Measurements from ENCODE around the gene ZMYM2. TPM values are rescaled to one million over a fixed set of nuclear protein-coding genes. Genes with fewer than 3 reads are reported as not detected.

The ZMYM2 gene
- total RNA-seq, 1 experiment from 2014 or later = 159 TPM

DNA sequence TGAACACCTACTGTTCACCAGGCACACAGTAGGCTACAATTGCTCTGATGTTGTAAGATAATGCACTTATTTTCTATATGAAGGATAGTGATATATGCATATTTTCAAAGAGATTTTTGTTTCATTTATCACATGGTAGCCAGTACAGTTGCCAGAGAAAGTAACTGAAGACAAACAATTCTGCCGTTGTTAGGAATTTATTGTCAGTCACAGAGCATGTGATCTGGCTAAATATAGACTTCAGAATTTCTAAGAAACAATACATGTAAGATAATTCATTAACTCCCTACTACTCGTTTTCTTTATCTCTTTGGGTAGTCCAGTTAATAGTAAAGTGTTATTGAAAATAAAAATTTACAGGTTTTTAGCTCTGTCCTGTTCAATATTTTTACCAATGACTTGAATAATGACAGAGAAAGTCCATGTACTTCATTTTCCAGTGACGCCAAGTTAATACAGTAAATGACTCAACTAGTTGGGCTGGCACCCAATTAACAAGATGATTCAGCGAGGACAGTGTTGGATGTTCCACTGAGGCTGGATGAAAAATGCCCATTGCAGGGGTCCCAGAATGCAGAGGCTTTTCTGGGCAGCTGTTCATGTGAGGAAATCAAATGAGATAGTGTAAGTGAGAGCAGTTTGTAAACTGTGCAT is 166.7 kb downstream of the ZMYM2 start:
- no peaks in the 10 kb centered on the region for H3K9me3 Mint-ChIP-seq
- no peak overlapping the region for H3K27ac Mint-ChIP-seq
- ATAC-seq (no peak), DNase-seq (ENCODE audit: low spot score) (no peak)
- CTCF ChIA-PET = interaction anchor here (1.5 kb wide), 1 partner anchor 9 kb away, joined by 3 read pairs; no protein-coding TSS in a partner anchor
- H3K4me1 Mint-ChIP-seq = peaks cover 14% of the 10 kb centered on the region
- no peaks in the 10 kb centered on the region for H3K36me3 Mint-ChIP-seq
- POLR2A ChIA-PET = no interaction called here
- H3K27me3 Mint-ChIP-seq (ENCODE audit: low read depth) = peaks cover 8% of the 10 kb centered on the region; the same call in 1 of the 2 replicates
- H3K4me3 Mint-ChIP-seq = no peak overlapping the region
- TF ChIP-seq PRDM15 (CRISPR knock-in tag; IDR thresholded peaks at IDR 0.05) (no peak), ZNF416 (CRISPR knock-in tag; IDR thresholded peaks at IDR 0.05) (no peak), TEAD1 (CRISPR knock-in tag; IDR thresholded peaks at IDR 0.05) (no peak), ZNF317 (CRISPR knock-in tag; IDR thresholded peaks at IDR 0.05; ENCODE audit: borderline replicate concordance, low read depth) (no peak), FOXP1 (CRISPR knock-in tag; IDR thresholded peaks at IDR 0.05; ENCODE audit: borderline replicate concordance) (no peak), TCF7 (CRISPR knock-in tag; IDR thresholded peaks at IDR 0.05; ENCODE audit: low read depth) (no peak), PREB (CRISPR knock-in tag; IDR thresholded peaks at IDR 0.05; ENCODE audit: borderline replicate concordance) (no peak), ETV6 (CRISPR knock-in tag; IDR thresholded peaks at IDR 0.05) (no peak), ELF4 (CRISPR knock-in tag; IDR thresholded peaks at IDR 0.05; ENCODE audit: low read depth) (no peak), ERG (CRISPR knock-in tag; IDR thresholded peaks at IDR 0.05) (no peak), ZNF263 (CRISPR knock-in tag; IDR thresholded peaks at IDR 0.05; ENCODE audit: low read depth) (no peak), PRRX2 (CRISPR knock-in tag; IDR thresholded peaks at IDR 0.05) (no peak), SOX15 (CRISPR knock-in tag; IDR thresholded peaks at IDR 0.05) (no peak), ZNF219 (CRISPR knock-in tag; IDR thresholded peaks at IDR 0.05; ENCODE audit: borderline replicate concordance) (no peak), TP53 (CRISPR knock-in tag; IDR thresholded peaks at IDR 0.05) (no peak), ATF3 (CRISPR knock-in tag; conservative IDR thresholded peaks at IDR 0.05) (no peak)
- TF ChIP-seq, protein P1, sequence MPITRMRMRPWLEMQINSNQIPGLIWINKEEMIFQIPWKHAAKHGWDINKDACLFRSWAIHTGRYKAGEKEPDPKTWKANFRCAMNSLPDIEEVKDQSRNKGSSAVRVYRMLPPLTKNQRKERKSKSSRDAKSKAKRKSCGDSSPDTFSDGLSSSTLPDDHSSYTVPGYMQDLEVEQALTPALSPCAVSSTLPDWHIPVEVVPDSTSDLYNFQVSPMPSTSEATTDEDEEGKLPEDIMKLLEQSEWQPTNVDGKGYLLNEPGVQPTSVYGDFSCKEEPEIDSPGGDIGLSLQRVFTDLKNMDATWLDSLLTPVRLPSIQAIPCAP (CRISPR knock-in tag; IDR thresholded peaks at IDR 0.05) = no peak
- TF ChIP-seq, protein P2, sequence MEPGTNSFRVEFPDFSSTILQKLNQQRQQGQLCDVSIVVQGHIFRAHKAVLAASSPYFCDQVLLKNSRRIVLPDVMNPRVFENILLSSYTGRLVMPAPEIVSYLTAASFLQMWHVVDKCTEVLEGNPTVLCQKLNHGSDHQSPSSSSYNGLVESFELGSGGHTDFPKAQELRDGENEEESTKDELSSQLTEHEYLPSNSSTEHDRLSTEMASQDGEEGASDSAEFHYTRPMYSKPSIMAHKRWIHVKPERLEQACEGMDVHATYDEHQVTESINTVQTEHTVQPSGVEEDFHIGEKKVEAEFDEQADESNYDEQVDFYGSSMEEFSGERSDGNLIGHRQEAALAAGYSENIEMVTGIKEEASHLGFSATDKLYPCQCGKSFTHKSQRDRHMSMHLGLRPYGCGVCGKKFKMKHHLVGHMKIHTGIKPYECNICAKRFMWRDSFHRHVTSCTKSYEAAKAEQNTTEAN (CRISPR knock-in tag; IDR thresholded peaks at IDR 0.05) = no peak
- TF ChIP-seq, protein P3, sequence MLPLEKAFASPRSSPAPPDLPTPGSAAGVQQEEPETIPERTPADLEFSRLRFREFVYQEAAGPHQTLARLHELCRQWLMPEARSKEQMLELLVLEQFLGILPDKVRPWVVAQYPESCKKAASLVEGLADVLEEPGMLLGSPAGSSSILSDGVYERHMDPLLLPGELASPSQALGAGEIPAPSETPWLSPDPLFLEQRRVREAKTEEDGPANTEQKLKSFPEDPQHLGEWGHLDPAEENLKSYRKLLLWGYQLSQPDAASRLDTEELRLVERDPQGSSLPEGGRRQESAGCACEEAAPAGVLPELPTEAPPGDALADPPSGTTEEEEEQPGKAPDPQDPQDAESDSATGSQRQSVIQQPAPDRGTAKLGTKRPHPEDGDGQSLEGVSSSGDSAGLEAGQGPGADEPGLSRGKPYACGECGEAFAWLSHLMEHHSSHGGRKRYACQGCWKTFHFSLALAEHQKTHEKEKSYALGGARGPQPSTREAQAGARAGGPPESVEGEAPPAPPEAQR (CRISPR knock-in tag; IDR thresholded peaks at IDR 0.05) = no peak
- TF ChIP-seq, protein P4, sequence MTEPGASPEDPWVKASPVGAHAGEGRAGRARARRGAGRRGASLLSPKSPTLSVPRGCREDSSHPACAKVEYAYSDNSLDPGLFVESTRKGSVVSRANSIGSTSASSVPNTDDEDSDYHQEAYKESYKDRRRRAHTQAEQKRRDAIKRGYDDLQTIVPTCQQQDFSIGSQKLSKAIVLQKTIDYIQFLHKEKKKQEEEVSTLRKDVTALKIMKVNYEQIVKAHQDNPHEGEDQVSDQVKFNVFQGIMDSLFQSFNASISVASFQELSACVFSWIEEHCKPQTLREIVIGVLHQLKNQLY (CRISPR knock-in tag; IDR thresholded peaks at IDR 0.05) = no peak
